H1 (cell line): Measurements from ENCODE around the gene TTC34. TPM values are rescaled to one million over a fixed set of nuclear protein-coding genes. Genes with fewer than 3 reads are reported as not detected.
A peak's percentile ranks its signal among the peaks of the same experiment; 100 is the strongest.
"Not testable (repeated sequence)": the region's sequence is repeated elsewhere in the genome, so short reads cannot be mapped to it uniquely, and the experiment has no call there.

ENCODE experiments used
- CTCF ChIA-PET: fragments of 300-600 bp; sonication (Branson Sonifier 250); formaldehyde crosslinking; loops from one replicate; lab custom pipeline; 2021; ENCODE audit not compliant: partially characterized antibody; lab: Charles Lee
- POLR2A ChIA-PET: fragments of 300-600 bp; sonication (Branson Sonifier 250); formaldehyde crosslinking; loops from one replicate; lab custom pipeline; 2021; ENCODE audit warnings: inconsistent platforms; ENCODE audit not compliant: partially characterized antibody; lab: Charles Lee
- DNase-seq, 2 experiments: peaks; one replicate each; pipeline versions ENCODE4 v3.0.0 to v3.0.0-alpha.2; 2010 to 2022; ENCODE audit warnings: low spot score in 2 of 2, low read depth in 1 of 2, mixed read lengths in 1 of 2
- FAIRE-seq: peaks from 2 replicates; lab custom pipeline; 2011; peaks lifted over from hg19 to GRCh38; lab: Jason Lieb, UNC
- H2AFZ ChIP-seq: 2 replicates; pipeline ENCODE4 v1.8.1; 2012; ENCODE audit warnings: low read length, inconsistent platforms
- H2AK5ac ChIP-seq: 2 replicates; pipeline ENCODE4 v1.6.1; 2013; ENCODE audit warnings: low read depth, low read length
- H2BK120ac ChIP-seq: replicated peaks from 2 replicates; pipeline ENCODE3; 2013; ENCODE audit warnings: low read depth, low read length, inconsistent platforms
- H2BK12ac ChIP-seq: 2 replicates; pipeline ENCODE4 v1.6.1; 2013; ENCODE audit warnings: low read depth, low read length
- H2BK15ac ChIP-seq: 2 replicates; pipeline ENCODE4 v1.6.1; 2013; ENCODE audit warnings: low read length
- H2BK20ac ChIP-seq: 2 replicates; pipeline ENCODE4 v1.6.1; 2013; ENCODE audit warnings: low read length
- H2BK5ac ChIP-seq: 2 replicates; pipeline ENCODE4 v1.6.1; 2013; ENCODE audit warnings: low read depth, low read length
- H3K14ac ChIP-seq: 2 replicates; pipeline ENCODE4 v1.6.1; 2013; ENCODE audit warnings: inconsistent platforms; ENCODE audit not compliant: insufficient read length
- H3K18ac ChIP-seq: 2 replicates; pipeline ENCODE4 v1.6.1; 2013; ENCODE audit warnings: low read length; ENCODE audit errors: extremely low read depth
- H3K23ac ChIP-seq: 2 replicates; pipeline ENCODE4 v1.6.1; 2013; ENCODE audit warnings: inconsistent platforms; ENCODE audit not compliant: insufficient read length
- H3K23me2 ChIP-seq: 2 replicates; pipeline ENCODE4 v1.6.1; 2013; ENCODE audit warnings: low read depth, low read length
- H3K27ac ChIP-seq: 2 replicates; pipeline ENCODE4 v1.6.1; 2011; ENCODE audit warnings: low read depth, low read length, inconsistent platforms
- H3K27me3 ChIP-seq, 4 experiments: replicated peaks in 1 of 4; 1 replicate in 1 of 4; 2 replicates in 3 of 4; pipeline versions ENCODE4 v1.6.1 to v1.8.1; 2011 to 2013; ENCODE audit warnings: low read length in 3 of 4, mild to moderate bottlenecking in 3 of 4, inconsistent platforms in 2 of 4, mixed read lengths in 2 of 4, moderate library complexity in 1 of 4; ENCODE audit not compliant: control insufficient read depth in 3 of 4, insufficient read depth in 3 of 4; ENCODE audit errors: extremely low read depth in 1 of 4
- H3K36me3 ChIP-seq, 4 experiments: 2 replicates each; pipeline versions ENCODE4 v1.6.1 to v1.8.1; 2011 to 2013; ENCODE audit warnings: mild to moderate bottlenecking in 4 of 4, low read length in 3 of 4, moderate library complexity in 2 of 4, control low read depth in 1 of 4, inconsistent platforms in 1 of 4; ENCODE audit not compliant: insufficient read depth in 4 of 4, control insufficient read depth in 2 of 4
- H3K4ac ChIP-seq: replicated peaks from 2 replicates; pipeline ENCODE3; 2013; ENCODE audit warnings: low read length, low read depth, mixed read lengths, inconsistent platforms; ENCODE audit not compliant: insufficient read length
- H3K4me1 ChIP-seq, 4 experiments: replicated peaks in 1 of 4; 1 replicate in 1 of 4; 2 replicates in 3 of 4; pipeline versions ENCODE4 v1.6.1 to v1.8.1; 2011 to 2013; ENCODE audit warnings: low read length in 3 of 4, inconsistent platforms in 2 of 4, mixed read lengths in 1 of 4; ENCODE audit not compliant: insufficient read depth in 4 of 4, control insufficient read depth in 3 of 4
- H3K4me2 ChIP-seq, 2 experiments: 2 replicates each; pipeline versions ENCODE4 v1.6.1 to v1.8.1; 2011 to 2013; ENCODE audit warnings: low read depth in 2 of 2, low read length in 2 of 2, control low read depth in 1 of 2, inconsistent platforms in 1 of 2, mild to moderate bottlenecking in 1 of 2; ENCODE audit not compliant: insufficient read depth in 1 of 2
- H3K4me3 ChIP-seq, 4 experiments: fragments of 200-600, 300-600 bp in 1 of 4; sonication (generic), shearing (Covaris generic), sonication (Bioruptor Twin) in 1 of 4; 2 replicates each; pipeline versions ENCODE4 v1.5.1 to v1.8.1; 2011 to 2016; ENCODE audit warnings: low read length in 4 of 4, low read depth in 3 of 4, control low read depth in 2 of 4, inconsistent platforms in 2 of 4, mild to moderate bottlenecking in 2 of 4, mixed read lengths in 1 of 4, moderate library complexity in 1 of 4; ENCODE audit not compliant: insufficient read depth in 2 of 4; ENCODE audit errors: extremely low read depth in 1 of 4
- H3K56ac ChIP-seq: replicated peaks from 2 replicates; pipeline ENCODE3; 2013; ENCODE audit warnings: low read depth, mild to moderate bottlenecking, mixed read lengths, low read length, inconsistent platforms; ENCODE audit not compliant: insufficient read length
- H3K79me1 ChIP-seq: 2 replicates; pipeline ENCODE4 v1.6.1; 2013; ENCODE audit warnings: low read depth, low read length, control low read depth
- H3K79me2 ChIP-seq, 2 experiments: 2 replicates each; pipeline versions ENCODE4 v1.6.1 to v1.8.1; 2012 to 2013; ENCODE audit warnings: low read length in 2 of 2, mild to moderate bottlenecking in 2 of 2, inconsistent platforms in 1 of 2; ENCODE audit not compliant: insufficient read depth in 2 of 2, control insufficient read depth in 1 of 2
- H3K9ac ChIP-seq, 4 experiments: replicated peaks in 1 of 4; 1 replicate in 1 of 4; 2 replicates in 3 of 4; pipeline versions ENCODE4 v1.6.1 to v1.8.1; 2011 to 2013; ENCODE audit warnings: low read depth in 3 of 4, low read length in 3 of 4, control low read depth in 2 of 4, mild to moderate bottlenecking in 2 of 4, moderate library complexity in 2 of 4, inconsistent platforms in 1 of 4; ENCODE audit errors: extremely low read depth in 1 of 4
- H3K9me3 ChIP-seq, 2 experiments: 2 replicates each; pipeline versions ENCODE4 v1.6.1 to v1.8.1; 2012 to 2013; ENCODE audit warnings: mild to moderate bottlenecking in 2 of 2, moderate library complexity in 2 of 2, control low read depth in 1 of 2, inconsistent platforms in 1 of 2, low read depth in 1 of 2, low read length in 1 of 2, mixed read lengths in 1 of 2; ENCODE audit not compliant: insufficient read depth in 2 of 2
- H4K20me1 ChIP-seq, 2 experiments: replicated peaks in 1 of 2; 2 replicates each; pipeline versions ENCODE3 to v1.8.1; 2011 to 2013; ENCODE audit warnings: inconsistent platforms in 2 of 2, low read length in 2 of 2, mild to moderate bottlenecking in 1 of 2; ENCODE audit not compliant: insufficient read depth in 2 of 2, control insufficient read depth in 1 of 2
- H4K5ac ChIP-seq: 2 replicates; pipeline ENCODE4 v1.6.1; 2013; ENCODE audit warnings: low read length, low read depth, mixed read lengths, inconsistent platforms; ENCODE audit not compliant: insufficient read length
- H4K8ac ChIP-seq: 2 replicates; pipeline ENCODE4 v1.8.0; 2013; ENCODE audit warnings: mild to moderate bottlenecking, moderate library complexity, low read length, inconsistent platforms; ENCODE audit not compliant: insufficient read depth; ENCODE audit errors: extremely low read depth
- H4K91ac ChIP-seq: replicated peaks from 2 replicates; pipeline ENCODE3; 2013; ENCODE audit warnings: low read length, mixed read lengths, inconsistent platforms; ENCODE audit not compliant: insufficient read length
- RNF2 ChIP-seq: fragments of 200-900, 300-1000 bp; sonication (generic); IDR thresholded peaks from 2 replicates; pipeline ENCODE4 v1.7.1; 2016; ENCODE audit warnings: borderline replicate concordance, low read depth, mild to moderate bottlenecking, antibody characterized with exemption, low read length; ENCODE audit not compliant: poor library complexity, severe bottlenecking; ENCODE audit errors: missing control alignments
- WGBS, 2 experiments: shearing (Covaris generic) in 1 of 2; methylation state at CpG; one replicate each; pipeline versions ENCODE4 v1.1.6 to v1.1.7; 2013 to 2015; ENCODE audit warnings: low lambda C conversion rate in 2 of 2, mixed read lengths in 2 of 2, inconsistent platforms in 1 of 2, low coverage in 1 of 2, missing lambda C conversion rate in 1 of 2; ENCODE audit not compliant: insufficient replicate concordance in 2 of 2, insufficient coverage in 1 of 2, insufficient read length in 1 of 2; ENCODE audit errors: extremely low coverage in 1 of 2, missing lambda C conversion rate in 1 of 2; 5-methylcytosine and 5-hydroxymethylcytosine counted together
- polyA plus RNA-seq, 7 experiments: library from polyadenylated mRNA; depleted of rRNA in 3 of 7; stranded (reverse) in 5 of 7; unstranded in 2 of 7; fragments of >200 nt in 5 of 7; fragments of 200-250 nt in 2 of 7; gene quantifications; 1 replicate in 5 of 7; 2 replicates in 1 of 7; 4 replicates in 1 of 7; pipeline versions ENCODE4 v1.2.1 to v1.2.3, GENCODE V29; 2011 to 2013; ENCODE audit warnings: missing spikeins in 2 of 7, mixed read lengths in 2 of 7
- total RNA-seq: library from RNA; stranded (reverse); fragmentation: NEBNext Ultra II Directional; extraction: Animal tissue kit (Norgen Biotek cat#: 25700); gene quantifications from 2 replicates; pipeline ENCODE4 v1.2.1, GENCODE V29; 2021

The TTC34 gene
- total and polyA plus RNA-seq, 2 of the 8 experiments (the other 6 are each of a cell fraction or from before 2014, with no cell fraction given), result 0.23 to 0.50 TPM

- not testable (repeated sequence) for H3K79me1 ChIP-seq, H2BK20ac ChIP-seq, H4K20me1 ChIP-seq
- peak; percentile 34 for TF ChIP-seq RNF2
- TF ChIP-seq, all 59 proteins: peak for 1; not testable (repeated sequence) for 58
- H3K18ac ChIP-seq, H2AK5ac ChIP-seq, H3K23ac ChIP-seq, H2BK15ac ChIP-seq, H3K14ac ChIP-seq, H2BK120ac ChIP-seq, H3K27me3 ChIP-seq, H3K56ac ChIP-seq, H2AFZ ChIP-seq, FAIRE-seq, H3K79me2 ChIP-seq, H4K91ac ChIP-seq, DNase-seq, H4K5ac ChIP-seq, H3K23me2 ChIP-seq, H3K27ac ChIP-seq, H3K9ac ChIP-seq, H3K4me2 ChIP-seq, CTCF ChIA-PET, H2BK12ac ChIP-seq, H3K4ac ChIP-seq, POLR2A ChIA-PET, H3K4me3 ChIP-seq, H3K36me3 ChIP-seq, H3K4me1 ChIP-seq, H2BK5ac ChIP-seq: not testable (repeated sequence)
- WGBS, 2 experiments, result 57% methylated on average over 16 of the region's 16 CpGs; no CpG with 5 or more reads in 1 of the 2 experiments
- Histone ChIP-seq H3K9me3 (peaks cover 55 to 69% of the 10 kb centered on the region in 2 experiments), H4K8ac (peak overlapping the region; percentile 35; the same call in 1 of the 2 replicates)
Measured at GRCh38 chr1:2655598-2656434, 145.7 kb downstream of the TTC34 start.
